HUES64 (cell line): ENCODE results near the gene IL15.

Experiments
- H3K27ac ChIP-seq: 2 replicates; pipeline ENCODE4 v1.7.0; 2013; ENCODE audit warnings: low read depth, low read length, inconsistent platforms
- H3K27me3 ChIP-seq: 2 replicates; pipeline ENCODE4 v1.6.1; 2013; ENCODE audit warnings: mild to moderate bottlenecking, low read length; ENCODE audit not compliant: insufficient read depth
- H3K36me3 ChIP-seq: 2 replicates; pipeline ENCODE4 v1.6.1; 2013; ENCODE audit warnings: mild to moderate bottlenecking, low read length; ENCODE audit not compliant: insufficient read depth
- H3K4me1 ChIP-seq: 2 replicates; pipeline ENCODE4 v1.6.1; 2013; ENCODE audit warnings: mild to moderate bottlenecking, low read length, moderate library complexity; ENCODE audit not compliant: insufficient read depth
- H3K4me3 ChIP-seq: 2 replicates; pipeline ENCODE4 v1.5.1; 2013; ENCODE audit warnings: mild to moderate bottlenecking, low read length, moderate library complexity
- H3K9ac ChIP-seq: 2 replicates; pipeline ENCODE4 v1.6.1; 2013; ENCODE audit warnings: mild to moderate bottlenecking, low read depth, low read length
- H3K9me3 ChIP-seq: 2 replicates; pipeline ENCODE4 v1.6.1; 2013; ENCODE audit warnings: low read depth, low read length; ENCODE audit not compliant: insufficient read depth
- WGBS: fragments of 150-250, 120-280 bp; methylation state at CpG from one replicate; pipeline ENCODE4 v1.1.7; 2013; ENCODE audit warnings: missing lambda C conversion rate; 5-methylcytosine and 5-hydroxymethylcytosine counted together

Gene IL15

GRCh38 chr4:141703497-141703896 is 67.1 kb downstream of the IL15 start:
- no peaks in the 10 kb centered on the region for H3K27me3 ChIP-seq
- WGBS = 100% methylated on average over 1 of the region's 2 CpGs
- no peak overlapping the region for H3K9ac ChIP-seq
- no peaks in the 10 kb centered on the region for H3K9me3 ChIP-seq
- no peaks in the 10 kb centered on the region for H3K4me1 ChIP-seq
- H3K27ac ChIP-seq = no peak overlapping the region
- H3K36me3 ChIP-seq = no peaks in the 10 kb centered on the region
- H3K4me3 ChIP-seq = no peak overlapping the region

GRCh38 chr4:141705048-141705746 is 68.8 kb downstream of the IL15 start:
- H3K9me3 ChIP-seq = no peaks in the 10 kb centered on the region
- no peak overlapping the region for H3K9ac ChIP-seq
- WGBS = 94% methylated on average over 1 of the region's 2 CpGs
- H3K4me1 ChIP-seq = no peaks in the 10 kb centered on the region
- no peak overlapping the region for H3K27ac ChIP-seq
- no peak overlapping the region for H3K4me3 ChIP-seq
- H3K36me3 ChIP-seq = no peaks in the 10 kb centered on the region
- no peaks in the 10 kb centered on the region for H3K27me3 ChIP-seq

- Histone ChIP-seq H3K4me3 (no peak overlapping the region), H3K36me3 (no peaks in the 10 kb centered on the region), H3K4me1 (no peaks in the 10 kb centered on the region), H3K9me3 (no peaks in the 10 kb centered on the region), H3K27ac (no peak overlapping the region), H3K27me3 (no peaks in the 10 kb centered on the region), H3K9ac (no peak overlapping the region)
- no CpG with 5 or more reads among the region's 1 CpG for WGBS
Measured at GRCh38 chr4:141705747-141706377, 69.5 kb downstream of the IL15 start.

GRCh38 chr4:141706445-141706844 is 70.1 kb downstream of the IL15 start:
- H3K9ac ChIP-seq = no peak overlapping the region
- WGBS = 83% methylated on average over 1 of the region's 3 CpGs
- no peaks in the 10 kb centered on the region for H3K27me3 ChIP-seq
- no peak overlapping the region for H3K4me3 ChIP-seq
- no peaks in the 10 kb centered on the region for H3K9me3 ChIP-seq
- no peak overlapping the region for H3K27ac ChIP-seq
- no peaks in the 10 kb centered on the region for H3K4me1 ChIP-seq
- no peaks in the 10 kb centered on the region for H3K36me3 ChIP-seq

- Histone ChIP-seq H3K4me3 (no peak overlapping the region), H3K9ac (no peak overlapping the region), H3K4me1 (peaks cover 8% of the 10 kb centered on the region; the same call in 1 of the 2 replicates), H3K36me3 (no peaks in the 10 kb centered on the region), H3K27me3 (no peaks in the 10 kb centered on the region), H3K27ac (no peak overlapping the region), H3K9me3 (no peaks in the 10 kb centered on the region)
- 71% methylated on average over 1 of the region's 1 CpG for WGBS
Measured at GRCh38 chr4:141711211-141711610, 74.8 kb downstream of the IL15 start.

GRCh38 chr4:141713185-141713584 is 76.8 kb downstream of the IL15 start:
- 0 out of 2 replicates have a peak overlapping the region, but pooled peaks have one; percentile 29 for H3K27ac ChIP-seq
- no peak overlapping the region for H3K4me3 ChIP-seq
- no peak overlapping the region for H3K9ac ChIP-seq
- H3K4me1 ChIP-seq = peaks cover 8% of the 10 kb centered on the region; the same call in 1 of the 2 replicates
- 99% methylated on average over 4 of the region's 4 CpGs for WGBS
- H3K9me3 ChIP-seq = no peaks in the 10 kb centered on the region
- no peaks in the 10 kb centered on the region for H3K36me3 ChIP-seq
- H3K27me3 ChIP-seq = no peaks in the 10 kb centered on the region

- no peaks in the 10 kb centered on the region for H3K27me3 ChIP-seq
- no peaks in the 10 kb centered on the region for H3K9me3 ChIP-seq
- 67% methylated on average over 3 of the region's 3 CpGs for WGBS
- H3K9ac ChIP-seq = no peak overlapping the region
- H3K27ac ChIP-seq = 0 out of 2 replicates have a peak overlapping the region, but pooled peaks have one; percentile 29
- no peak overlapping the region for H3K4me3 ChIP-seq
- H3K36me3 ChIP-seq = no peaks in the 10 kb centered on the region
- H3K4me1 ChIP-seq = peaks cover 8% of the 10 kb centered on the region; the same call in 1 of the 2 replicates
Measured at GRCh38 chr4:141713771-141714445, 77.5 kb downstream of the IL15 start.

- H3K4me1 ChIP-seq = no peaks in the 10 kb centered on the region
- H3K9ac ChIP-seq = no peak overlapping the region
- no peaks in the 10 kb centered on the region for H3K27me3 ChIP-seq
- 100% methylated on average over 1 of the region's 1 CpG for WGBS
- no peaks in the 10 kb centered on the region for H3K9me3 ChIP-seq
- no peak overlapping the region for H3K27ac ChIP-seq
- H3K4me3 ChIP-seq = no peak overlapping the region
- no peaks in the 10 kb centered on the region for H3K36me3 ChIP-seq
Measured at GRCh38 chr4:141719585-141719984, 83.2 kb downstream of the IL15 start.

GRCh38 chr4:141721174-141721573 is 84.8 kb downstream of the IL15 start:
- no peaks in the 10 kb centered on the region for H3K4me1 ChIP-seq
- no peaks in the 10 kb centered on the region for H3K9me3 ChIP-seq
- no peak overlapping the region for H3K4me3 ChIP-seq
- no peaks in the 10 kb centered on the region for H3K36me3 ChIP-seq
- no peak overlapping the region for H3K9ac ChIP-seq
- no peak overlapping the region for H3K27ac ChIP-seq
- no peaks in the 10 kb centered on the region for H3K27me3 ChIP-seq

GRCh38 chr4:141724646-141725045 is 88.3 kb downstream of the IL15 start:
- Histone ChIP-seq H3K36me3 (no peaks in the 10 kb centered on the region), H3K4me1 (no peaks in the 10 kb centered on the region), H3K27me3 (no peaks in the 10 kb centered on the region), H3K9me3 (no peaks in the 10 kb centered on the region), H3K27ac (no peak overlapping the region), H3K4me3 (no peak overlapping the region), H3K9ac (no peak overlapping the region)

- H3K36me3 ChIP-seq = no peaks in the 10 kb centered on the region
- H3K27ac ChIP-seq = no peak overlapping the region
- no peaks in the 10 kb centered on the region for H3K27me3 ChIP-seq
- no peak overlapping the region for H3K9ac ChIP-seq
- no peaks in the 10 kb centered on the region for H3K9me3 ChIP-seq
- H3K4me3 ChIP-seq = no peak overlapping the region
- H3K4me1 ChIP-seq = no peaks in the 10 kb centered on the region
Measured at GRCh38 chr4:141727420-141727819, 91.0 kb downstream of the IL15 start.
